K562 (cell line): Measurements from ENCODE around the gene C2orf69. TPM values are rescaled to one million over a fixed set of nuclear protein-coding genes. Genes with fewer than 3 reads are reported as not detected.

ENCODE experiments used
- AFF4 ChIP-seq: sonication (generic); formaldehyde crosslinking; IDR thresholded peaks from 2 replicates; pipeline ENCODE4 v1.8.0; 2023; ENCODE audit warnings: mild to moderate bottlenecking, missing genetic modification reagents
- BMI1 ChIP-seq: fragments of 150-350 bp; IDR thresholded peaks from 2 replicates; pipeline ENCODE4 v1.6.1; 2014; ENCODE audit warnings: low read length
- CXXC5 ChIP-seq: fragments of 250-450 bp; sonication (Bioruptor Pico); IDR thresholded peaks from 2 replicates; pipeline ENCODE4 v1.8.0; 2022; ENCODE audit warnings: inconsistent platforms, mild to moderate bottlenecking, moderate library complexity
- FUS ChIP-seq: fragments of 200-400 bp; formaldehyde crosslinking; optimal IDR thresholded peaks from 2 replicates; pipeline ENCODE3; 2017; ENCODE audit warnings: low read depth, low read length
- GATAD2A ChIP-seq: fragments of 450-650 bp; IDR thresholded peaks from 2 replicates; pipeline ENCODE4 v1.6.1; 2017
- JUND ChIP-seq, 2 experiments: IDR thresholded peaks; 2 replicates in 1 of 2; 3 replicates in 1 of 2; pipeline ENCODE4 v1.6.1; 2011; ENCODE audit warnings: borderline replicate concordance in 2 of 2, low read depth in 2 of 2, low read length in 2 of 2, improper control_type of control experiment in 1 of 2, missing biosample characterization in 1 of 2, missing genetic modification characterization in 1 of 2, missing genetic modification reagents in 1 of 2
- KAT7 ChIP-seq: sonication (generic); formaldehyde crosslinking; IDR thresholded peaks from 2 replicates; pipeline ENCODE4 v1.8.0; 2022; ENCODE audit warnings: missing genetic modification reagents, mild to moderate bottlenecking, borderline replicate concordance
- L3MBTL2 ChIP-seq: fragments of 450-650 bp; IDR thresholded peaks from 2 replicates; pipeline ENCODE4 v1.6.1; 2016; ENCODE audit warnings: mild to moderate bottlenecking, moderate library complexity
- MTA1 ChIP-seq: fragments of 450-650 bp; IDR thresholded peaks from 2 replicates; pipeline ENCODE4 v1.6.1; 2017; ENCODE audit warnings: borderline replicate concordance
- NCOA6 ChIP-seq: fragments of 450-650 bp; IDR thresholded peaks from 2 replicates; pipeline ENCODE4 v1.6.1; 2017; ENCODE audit warnings: mild to moderate bottlenecking
- NELFE ChIP-seq: IDR thresholded peaks from 2 replicates; pipeline ENCODE4 v1.6.1; 2011; ENCODE audit warnings: mild to moderate bottlenecking; ENCODE audit not compliant: insufficient read depth, insufficient read length
- NUFIP1 ChIP-seq: fragments of 450-650 bp; IDR thresholded peaks from 2 replicates; pipeline ENCODE4 v1.6.1; 2018; ENCODE audit not compliant: partially characterized antibody
- RAD51 ChIP-seq: fragments of 450-650 bp; IDR thresholded peaks from 2 replicates; pipeline ENCODE4 v1.7.1; 2016; ENCODE audit warnings: low read depth, mild to moderate bottlenecking, borderline replicate concordance
- TAF1 ChIP-seq: IDR thresholded peaks from 2 replicates; pipeline ENCODE4 v1.6.1; 2011; ENCODE audit warnings: mild to moderate bottlenecking, low read length, moderate library complexity; ENCODE audit not compliant: insufficient read depth, control insufficient read depth, severe bottlenecking; ENCODE audit errors: extremely low read depth
- TEAD2 ChIP-seq: fragments of 450-650 bp; IDR thresholded peaks from 2 replicates; pipeline ENCODE4 v1.6.1; 2016; ENCODE audit warnings: missing genetic modification characterization, control low read depth, missing compliant biosample characterization
- TOE1 ChIP-seq, 2 experiments: fragments of 450-650 bp in 1 of 2; sonication (generic) in 1 of 2; formaldehyde crosslinking in 1 of 2; IDR thresholded peaks; 2 replicates each; pipeline versions ENCODE4 v1.7.1 to v1.8.0; 2016 to 2022; ENCODE audit warnings: borderline replicate concordance in 2 of 2, mild to moderate bottlenecking in 2 of 2, antibody characterized with exemption in 1 of 2, inconsistent platforms in 1 of 2, low read depth in 1 of 2, missing genetic modification reagents in 1 of 2, moderate library complexity in 1 of 2
- ZBTB7A ChIP-seq: IDR thresholded peaks from 2 replicates; pipeline ENCODE4 v1.6.1; 2011; ENCODE audit warnings: low read depth, mild to moderate bottlenecking, low read length, moderate library complexity, borderline replicate concordance; ENCODE audit not compliant: control insufficient read depth
- ZNF551 ChIP-seq: fragments of 250-450 bp; sonication (Bioruptor Pico); IDR thresholded peaks from 2 replicates; pipeline ENCODE4 v1.5.0; 2021; ENCODE audit warnings: mild to moderate bottlenecking, moderate library complexity
- polyA plus RNA-seq, 8 experiments: library from polyadenylated mRNA; depleted of rRNA in 4 of 8; stranded (reverse) in 5 of 8; unstranded in 3 of 8; fragments of >200 nt; fragmentation: Nextera tagmentation in 2 of 8; fragmentation: Illumina TruSeq in 1 of 8; extraction: Ambion mirVana in 2 of 8; extraction: Trizol in 1 of 8; gene quantifications; 2 replicates each; pipeline versions ENCODE4 v1.2.1 to v1.2.3, GENCODE V29; 2011 to 2014; ENCODE audit warnings: inconsistent platforms in 1 of 8, missing spikeins in 1 of 8
- total RNA-seq, 7 experiments: library from RNA; depleted of rRNA in 6 of 7; stranded (reverse); fragments of >200 nt in 6 of 7; fragmentation: Illumina TruSeq in 2 of 7; extraction: Trizol in 2 of 7; gene quantifications; 2 replicates each; pipeline versions ENCODE4 v1.2.1 to v1.2.3, GENCODE V29; 2011 to 2021; ENCODE audit warnings: low replicate concordance in 1 of 7
- TF ChIP-seq, protein P1 (sequence below), 2 experiments: fragments of 450-650 bp in 1 of 2; sonication (generic) in 1 of 2; formaldehyde crosslinking in 1 of 2; IDR thresholded peaks in 1 of 2; conservative IDR thresholded peaks in 1 of 2; 2 replicates each; pipeline versions ENCODE4 v1.6.1 to v1.8.1; 2016 to 2023; ENCODE audit warnings: mild to moderate bottlenecking in 2 of 2, moderate library complexity in 2 of 2, inconsistent platforms in 1 of 2, missing genetic modification reagents in 1 of 2
- TF ChIP-seq, protein P2 (sequence below): fragments of 200-800 bp; sonication (Bioruptor generic); IDR thresholded peaks from 2 replicates; pipeline ENCODE4 v1.6.1; 2017; ENCODE audit warnings: missing genetic modification characterization, missing compliant biosample characterization

Gene C2orf69
- total and polyA plus RNA-seq, 9 of the 15 experiments (the other 6 are each of a cell fraction or from before 2014, with no cell fraction given) = 3.4 to 9.8 (median 5.7) TPM

- TF ChIP-seq FUS (peak; percentile 25), MTA1 (peak; percentile 89), NCOA6 (peak; percentile 80; the same call in 1 of the 2 replicates), TOE1 (IDR thresholded peaks at IDR 0.05; ENCODE audit: borderline replicate concordance) (no peak), TOE1 (CRISPR knock-in tag; IDR thresholded peaks at IDR 0.05; ENCODE audit: borderline replicate concordance, low read depth) (no peak), BMI1 (no peak), ZBTB7A (peak; percentile 39; the same call in 1 of the 2 replicates), AFF4 (CRISPR knock-in tag) (peak; percentile 84), L3MBTL2 (peak; percentile 69), JUND (IDR thresholded peaks at IDR 0.05; ENCODE audit: borderline replicate concordance, low read depth, low read length) (peak; percentile 32; the same call in 1 of the 2 replicates), JUND (tag; IDR thresholded peaks at IDR 0.05; ENCODE audit: borderline replicate concordance, low read depth, low read length) (no peak), ZNF551 (CRISPR knock-in tag) (no peak), TEAD2 (tag) (no peak), GATAD2A (no peak), TAF1 (peak; percentile 63), RAD51 (no peak), KAT7 (CRISPR knock-in tag) (peak; percentile 85; the same call in 1 of the 2 replicates), NELFE (no peak), NUFIP1 (no peak), CXXC5 (CRISPR knock-in tag) (peak; percentile 91)
- TF ChIP-seq, protein P1, sequence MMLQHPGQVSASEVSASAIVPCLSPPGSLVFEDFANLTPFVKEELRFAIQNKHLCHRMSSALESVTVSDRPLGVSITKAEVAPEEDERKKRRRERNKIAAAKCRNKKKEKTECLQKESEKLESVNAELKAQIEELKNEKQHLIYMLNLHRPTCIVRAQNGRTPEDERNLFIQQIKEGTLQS (IDR thresholded peaks at IDR 0.05) = no peak
- TF ChIP-seq, protein P1 (CRISPR knock-in tag; conservative IDR thresholded peaks at IDR 0.05) = no peak
- TF ChIP-seq, protein P2, sequence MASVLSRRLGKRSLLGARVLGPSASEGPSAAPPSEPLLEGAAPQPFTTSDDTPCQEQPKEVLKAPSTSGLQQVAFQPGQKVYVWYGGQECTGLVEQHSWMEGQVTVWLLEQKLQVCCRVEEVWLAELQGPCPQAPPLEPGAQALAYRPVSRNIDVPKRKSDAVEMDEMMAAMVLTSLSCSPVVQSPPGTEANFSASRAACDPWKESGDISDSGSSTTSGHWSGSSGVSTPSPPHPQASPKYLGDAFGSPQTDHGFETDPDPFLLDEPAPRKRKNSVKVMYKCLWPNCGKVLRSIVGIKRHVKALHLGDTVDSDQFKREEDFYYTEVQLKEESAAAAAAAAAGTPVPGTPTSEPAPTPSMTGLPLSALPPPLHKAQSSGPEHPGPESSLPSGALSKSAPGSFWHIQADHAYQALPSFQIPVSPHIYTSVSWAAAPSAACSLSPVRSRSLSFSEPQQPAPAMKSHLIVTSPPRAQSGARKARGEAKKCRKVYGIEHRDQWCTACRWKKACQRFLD = no peak
Measured at GRCh38 chr2:199911052-199911876, at the start of gene C2orf69 (continued).
